ENCODE results near the gene NHSL2. TPM values are rescaled to one million over a fixed set of nuclear protein-coding genes. Genes with fewer than 3 reads are reported as not detected.
A peak's percentile ranks its signal among the peaks of the same experiment; 100 is the strongest.

Gene NHSL2
- total RNA-seq, 1 donor from 2014 or later = 13.0 TPM

DNA sequence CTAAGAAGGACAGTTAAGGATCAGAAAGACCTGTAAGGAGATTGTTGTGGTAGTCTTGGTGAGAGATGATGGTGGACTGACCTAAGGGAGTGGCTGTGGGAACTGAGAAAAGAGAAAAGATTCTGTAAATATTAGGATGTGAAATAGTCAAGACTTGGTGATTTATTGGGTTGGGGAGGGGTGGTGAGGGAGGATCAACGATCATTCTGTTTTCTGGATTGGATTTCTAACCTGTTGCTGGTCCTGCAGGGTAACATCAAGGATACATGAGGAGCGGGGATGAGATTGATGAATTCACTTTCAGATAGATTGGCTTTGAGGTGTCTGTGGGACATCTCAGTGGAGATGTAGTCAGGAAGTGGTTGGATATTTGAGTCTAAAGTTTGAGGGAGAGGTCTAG is 272.3 kb downstream of the NHSL2 start:
- Histone ChIP-seq H3K36me3 (ENCODE audit: insufficient read depth, low read length) (no peaks in the 10 kb centered on the region), H3K79me2 (ENCODE audit: insufficient read depth, low read length) (peaks cover 23% of the 10 kb centered on the region), H3K4me2 (ENCODE audit: low read length) (peak overlapping the region; percentile 91), H2AFZ (ENCODE audit: low read depth, low read length) (no peak overlapping the region), H3K9ac (ENCODE audit: low read length) (no peak overlapping the region), H3K4me1 (ENCODE audit: insufficient read depth, low read length) (peaks cover 13% of the 10 kb centered on the region), H4K20me1 (ENCODE audit: insufficient read depth, low read length) (no peaks in the 10 kb centered on the region), H3K4me3 (ENCODE audit: insufficient read depth, low read depth, low read length) (no peak overlapping the region), H3K27ac (ENCODE audit: low read depth, low read length) (no peak overlapping the region), H3K27me3 (ENCODE audit: insufficient read depth, low read length) (no peaks in the 10 kb centered on the region), H3K9me3 (ENCODE audit: insufficient read depth, low read depth, low read length) (no peaks in the 10 kb centered on the region)
- no peak overlapping the region for H3K27ac Mint-ChIP-seq (ENCODE audit: unreplicated experiment)
- no peaks in the 10 kb centered on the region for H3K9me3 Mint-ChIP-seq (ENCODE audit: unreplicated experiment)
- FAIRE-seq (no peak), DNase-seq (ENCODE audit: low read depth) (no peak)
- TF ChIP-seq CTCF (IDR thresholded peaks at IDR 0.05; ENCODE audit: insufficient read depth, low read depth, low read length) = no peak
- TF ChIP-seq EZH2 (IDR thresholded peaks at IDR 0.05; ENCODE audit: insufficient read depth, low read length) = no peak
- H3K4me1 Mint-ChIP-seq (ENCODE audit: low read depth, unreplicated experiment) = no peaks in the 10 kb centered on the region
- H3K4me3 Mint-ChIP-seq (ENCODE audit: unreplicated experiment) = no peak overlapping the region
- H3K36me3 Mint-ChIP-seq (ENCODE audit: low read depth, unreplicated experiment) = no peaks in the 10 kb centered on the region
- H3K27me3 Mint-ChIP-seq (ENCODE audit: low read depth, unreplicated experiment) = no peaks in the 10 kb centered on the region

DNA sequence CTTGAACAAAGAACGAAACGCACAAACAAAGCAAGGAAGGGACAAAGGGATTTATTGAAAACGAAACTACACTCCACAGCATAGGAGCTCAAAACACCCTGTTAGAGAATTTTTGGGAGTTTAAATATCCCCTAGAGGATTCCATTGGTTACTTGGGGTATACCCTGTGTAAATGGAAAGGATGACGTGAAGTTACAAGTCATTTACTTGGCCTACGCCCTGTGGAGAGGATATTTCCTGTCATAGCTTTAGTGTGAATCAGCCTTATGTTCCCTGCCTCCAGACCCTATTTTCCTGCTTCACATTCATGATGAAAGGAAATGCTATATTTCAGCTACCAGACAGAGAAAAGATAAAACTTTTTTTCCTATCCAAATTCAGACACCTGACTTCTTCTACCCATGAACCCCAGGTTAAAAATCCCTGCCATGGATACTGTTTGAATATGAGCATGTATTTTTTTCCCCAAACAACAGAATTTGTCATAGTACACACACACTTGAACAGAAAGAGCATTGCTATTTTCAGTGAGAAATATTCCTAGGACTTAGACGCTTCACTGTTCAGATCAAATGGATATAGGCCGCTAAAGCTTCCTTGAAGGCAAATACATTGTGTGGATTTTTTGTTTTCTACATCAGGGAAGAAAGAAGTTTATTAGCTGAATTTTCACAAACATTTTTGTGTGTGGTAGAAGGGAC is 291.3 kb downstream of the NHSL2 start:
- peaks cover 15% of the 10 kb centered on the region for H3K36me3 ChIP-seq (ENCODE audit: insufficient read depth, low read length)
- Mint-ChIP-seq H3K36me3 (ENCODE audit: low read depth, unreplicated experiment) (peaks cover 4% of the 10 kb centered on the region), H3K4me3 (ENCODE audit: unreplicated experiment) (no peak overlapping the region), H3K27me3 (ENCODE audit: low read depth, unreplicated experiment) (no peaks in the 10 kb centered on the region), H3K27ac (ENCODE audit: unreplicated experiment) (peak overlapping the region; percentile 98), H3K9me3 (ENCODE audit: unreplicated experiment) (no peaks in the 10 kb centered on the region), H3K4me1 (ENCODE audit: low read depth, unreplicated experiment) (peaks cover 15% of the 10 kb centered on the region)
- peak overlapping the region; percentile 88 for H3K27ac ChIP-seq (ENCODE audit: low read depth, low read length)
- TF ChIP-seq EZH2 (IDR thresholded peaks at IDR 0.05; ENCODE audit: insufficient read depth, low read length) (no peak), CTCF (IDR thresholded peaks at IDR 0.05; ENCODE audit: insufficient read depth, low read depth, low read length) (no peak)
- H3K4me2 ChIP-seq (ENCODE audit: low read length) = peak overlapping the region; percentile 85
- DNase-seq (ENCODE audit: low read depth) (peak; percentile 87), FAIRE-seq (peak; percentile 96)
- peaks cover 31% of the 10 kb centered on the region for H3K79me2 ChIP-seq (ENCODE audit: insufficient read depth, low read length)
- peak overlapping the region; percentile 75 for H3K9ac ChIP-seq (ENCODE audit: low read length)
- peak overlapping the region; percentile 17 for H3K4me3 ChIP-seq (ENCODE audit: insufficient read depth, low read depth, low read length)
- no peaks in the 10 kb centered on the region for H3K9me3 ChIP-seq (ENCODE audit: insufficient read depth, low read depth, low read length)
- no peaks in the 10 kb centered on the region for H4K20me1 ChIP-seq (ENCODE audit: insufficient read depth, low read length)
- H2AFZ ChIP-seq (ENCODE audit: low read depth, low read length) = no peak overlapping the region
- H3K4me1 ChIP-seq (ENCODE audit: insufficient read depth, low read length) = peaks cover 16% of the 10 kb centered on the region
- H3K27me3 ChIP-seq (ENCODE audit: insufficient read depth, low read length) = no peaks in the 10 kb centered on the region

Other genes starting within 250 kb of the NHSL2 start
- gene CXorf49, start 192.6 kb upstream of the NHSL2 start, total RNA-seq = not detected in 2 replicates
- gene CXorf49B, start 147.5 kb upstream of the NHSL2 start, total RNA-seq = not detected in 2 replicates
- 13.2 and 16.1 TPM in 2 replicates for gene RTL5, start 221.1 kb downstream of the NHSL2 start, total RNA-seq